B cell (primary cell): Measurements from ENCODE around the gene CBL.

Experiments used
- EZH2 ChIP-seq: IDR thresholded peaks from 2 replicates; pipeline ENCODE4 v1.6.1; 2012; ENCODE audit warnings: borderline replicate concordance, low read depth, mild to moderate bottlenecking, moderate library complexity, low read length; ENCODE audit not compliant: insufficient read depth, poor library complexity, severe bottlenecking
- TF ChIP-seq, protein P1 (sequence below): fragments of 200-600 bp; IDR thresholded peaks from one replicate; pipeline ENCODE4 v1.8.0; 2022; ENCODE audit warnings: antibody characterized with exemption, mild to moderate bottlenecking

DNA sequence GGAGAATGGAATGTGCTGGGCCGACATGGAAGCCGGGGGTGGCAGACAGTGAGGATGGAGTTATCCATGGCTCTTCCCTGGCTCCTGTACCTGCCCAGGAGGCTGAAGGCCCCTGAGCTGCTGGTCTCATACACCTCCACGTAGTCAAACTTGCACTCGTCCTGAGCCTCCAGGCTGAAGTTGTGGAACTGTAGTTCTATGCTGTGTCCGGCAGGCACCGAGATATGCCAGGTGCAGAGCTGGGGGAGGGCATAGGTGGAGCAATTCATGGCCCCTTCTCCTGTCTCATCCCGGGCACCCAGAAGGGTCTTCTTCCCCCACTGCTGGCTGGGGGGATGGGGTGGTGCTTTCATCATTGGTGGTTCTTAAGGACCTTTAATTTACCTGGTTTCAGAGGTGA is 137.6 kb downstream of the CBL start:
- TF ChIP-seq, protein P1, sequence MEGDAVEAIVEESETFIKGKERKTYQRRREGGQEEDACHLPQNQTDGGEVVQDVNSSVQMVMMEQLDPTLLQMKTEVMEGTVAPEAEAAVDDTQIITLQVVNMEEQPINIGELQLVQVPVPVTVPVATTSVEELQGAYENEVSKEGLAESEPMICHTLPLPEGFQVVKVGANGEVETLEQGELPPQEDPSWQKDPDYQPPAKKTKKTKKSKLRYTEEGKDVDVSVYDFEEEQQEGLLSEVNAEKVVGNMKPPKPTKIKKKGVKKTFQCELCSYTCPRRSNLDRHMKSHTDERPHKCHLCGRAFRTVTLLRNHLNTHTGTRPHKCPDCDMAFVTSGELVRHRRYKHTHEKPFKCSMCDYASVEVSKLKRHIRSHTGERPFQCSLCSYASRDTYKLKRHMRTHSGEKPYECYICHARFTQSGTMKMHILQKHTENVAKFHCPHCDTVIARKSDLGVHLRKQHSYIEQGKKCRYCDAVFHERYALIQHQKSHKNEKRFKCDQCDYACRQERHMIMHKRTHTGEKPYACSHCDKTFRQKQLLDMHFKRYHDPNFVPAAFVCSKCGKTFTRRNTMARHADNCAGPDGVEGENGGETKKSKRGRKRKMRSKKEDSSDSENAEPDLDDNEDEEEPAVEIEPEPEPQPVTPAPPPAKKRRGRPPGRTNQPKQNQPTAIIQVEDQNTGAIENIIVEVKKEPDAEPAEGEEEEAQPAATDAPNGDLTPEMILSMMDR, result no peak
- TF ChIP-seq EZH2, result no peak
